ENCODE results near the gene DENND5A.

GRCh38 chr11:9104580-9104979 lies 160.6 kb downstream of the DENND5A start:
- no peak for TF ChIP-seq EZH2 (IDR thresholded peaks at IDR 0.05; ENCODE audit: low read length, unreplicated experiment)
- TF ChIP-seq, protein P1, sequence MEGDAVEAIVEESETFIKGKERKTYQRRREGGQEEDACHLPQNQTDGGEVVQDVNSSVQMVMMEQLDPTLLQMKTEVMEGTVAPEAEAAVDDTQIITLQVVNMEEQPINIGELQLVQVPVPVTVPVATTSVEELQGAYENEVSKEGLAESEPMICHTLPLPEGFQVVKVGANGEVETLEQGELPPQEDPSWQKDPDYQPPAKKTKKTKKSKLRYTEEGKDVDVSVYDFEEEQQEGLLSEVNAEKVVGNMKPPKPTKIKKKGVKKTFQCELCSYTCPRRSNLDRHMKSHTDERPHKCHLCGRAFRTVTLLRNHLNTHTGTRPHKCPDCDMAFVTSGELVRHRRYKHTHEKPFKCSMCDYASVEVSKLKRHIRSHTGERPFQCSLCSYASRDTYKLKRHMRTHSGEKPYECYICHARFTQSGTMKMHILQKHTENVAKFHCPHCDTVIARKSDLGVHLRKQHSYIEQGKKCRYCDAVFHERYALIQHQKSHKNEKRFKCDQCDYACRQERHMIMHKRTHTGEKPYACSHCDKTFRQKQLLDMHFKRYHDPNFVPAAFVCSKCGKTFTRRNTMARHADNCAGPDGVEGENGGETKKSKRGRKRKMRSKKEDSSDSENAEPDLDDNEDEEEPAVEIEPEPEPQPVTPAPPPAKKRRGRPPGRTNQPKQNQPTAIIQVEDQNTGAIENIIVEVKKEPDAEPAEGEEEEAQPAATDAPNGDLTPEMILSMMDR (conservative IDR thresholded peaks at IDR 0.05; ENCODE audit: low read depth, low read length), result no peak

All from PC-3 (cell line).